GM21737 (cell line): ENCODE data around the gene TXNDC16.
"Not testable (repeated sequence)": the region's sequence is repeated elsewhere in the genome, so short reads cannot be mapped to it uniquely, and the experiment has no call there.

ENCODE experiments used
- ATAC-seq: cut with Tn5 transposase; IDR thresholded peaks from one replicate; pipeline ENCODE4 v1.9.1; 2021; ENCODE audit warnings: mild to moderate bottlenecking, moderate library complexity; ENCODE audit not compliant: unreplicated experiment

TXNDC16 gene

GRCh38 chr14:52545584-52546317 is 6.6 kb downstream of the TXNDC16 start:
- no peak for ATAC-seq

GRCh38 chr14:52538623-52539022 is 13.7 kb downstream of the TXNDC16 start:
- no peak for ATAC-seq

- ATAC-seq: no peak
Measured at GRCh38 chr14:52536269-52536668, 16.0 kb downstream of the TXNDC16 start.

- no peak for ATAC-seq
Measured at GRCh38 chr14:52531481-52531880, 20.8 kb downstream of the TXNDC16 start.

GRCh38 chr14:52527052-52527451 is 25.3 kb downstream of the TXNDC16 start:
- ATAC-seq: no peak

GRCh38 chr14:52522581-52523345 is 29.5 kb downstream of the TXNDC16 start:
- ATAC-seq: no peak

GRCh38 chr14:52522033-52522432 is 30.3 kb downstream of the TXNDC16 start:
- ATAC-seq: no peak

- no peak for ATAC-seq
Measured at GRCh38 chr14:52514046-52514811, 38.1 kb downstream of the TXNDC16 start.

GRCh38 chr14:52513249-52513648 is 39.1 kb downstream of the TXNDC16 start:
- no peak for ATAC-seq

- no peak for ATAC-seq
Measured at GRCh38 chr14:52494444-52494843, 57.9 kb downstream of the TXNDC16 start.

- ATAC-seq: no peak
Measured at GRCh38 chr14:52485350-52485960, 66.8 kb downstream of the TXNDC16 start.

- no peak for ATAC-seq
Measured at GRCh38 chr14:52481864-52482263, 70.4 kb downstream of the TXNDC16 start.

GRCh38 chr14:52473557-52473956 is 78.7 kb downstream of the TXNDC16 start:
- ATAC-seq: no peak

GRCh38 chr14:52472728-52473127 is 79.6 kb downstream of the TXNDC16 start:
- ATAC-seq: no peak

- not testable (repeated sequence) for ATAC-seq
Measured at GRCh38 chr14:52472251-52472650, 80.1 kb downstream of the TXNDC16 start.

- no peak for ATAC-seq
Measured at GRCh38 chr14:52467515-52468266, 84.6 kb downstream of the TXNDC16 start.

GRCh38 chr14:52464175-52464574 is 88.1 kb downstream of the TXNDC16 start:
- no peak for ATAC-seq

GRCh38 chr14:52463375-52463774 is 88.9 kb downstream of the TXNDC16 start:
- no peak for ATAC-seq

- no peak for ATAC-seq
Measured at GRCh38 chr14:52461721-52462120, 90.6 kb downstream of the TXNDC16 start.

GRCh38 chr14:52458721-52459085 is 93.6 kb downstream of the TXNDC16 start:
- ATAC-seq: no peak
